Activated CD8-positive, alpha-beta memory T cell treated with anti-CD3 and anti-CD28 coated beads, Interleukin-2, amount 50 U/mL, for 24 hours (primary cell): ENCODE data around the gene LMO7.
"Not testable (repeated sequence)": the region's sequence is repeated elsewhere in the genome, so short reads cannot be mapped to it uniquely, and the experiment has no call there.

ENCODE experiments used
- DNase-seq: peaks from one replicate; pipeline ENCODE4 v3.0.0-alpha.2; 2020; ENCODE audit errors: extremely low read depth

The LMO7 gene

DNA sequence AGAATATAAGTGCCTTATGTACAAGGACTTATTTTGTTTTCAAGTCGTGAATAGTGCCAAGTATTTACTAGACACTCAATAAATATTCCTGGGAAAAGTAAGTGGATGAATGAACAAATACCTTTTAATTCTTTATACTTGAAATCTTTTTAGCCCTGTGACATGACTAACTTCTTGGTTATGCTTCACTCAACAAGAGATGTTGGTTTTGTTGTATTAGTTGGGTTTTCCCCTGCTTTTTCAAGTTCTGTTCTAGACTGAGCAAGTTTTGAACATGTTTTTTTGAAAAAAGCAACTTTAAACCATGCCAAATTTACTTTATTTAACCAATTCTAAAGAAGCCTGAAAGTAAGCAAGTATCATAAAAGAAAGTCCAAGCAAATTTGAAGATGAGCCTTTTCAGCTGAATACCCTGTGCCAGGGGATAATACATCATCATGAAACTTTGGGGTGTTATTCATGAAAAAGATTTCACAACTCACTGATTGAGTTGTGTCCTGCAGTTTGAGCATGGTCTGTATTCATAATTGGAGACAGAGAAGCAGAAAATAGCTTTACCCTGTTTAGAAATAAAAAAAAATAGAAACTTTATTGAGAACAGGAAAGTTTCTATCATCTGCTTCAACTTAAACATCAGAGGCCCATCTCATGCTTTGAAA lies 11.1 kb downstream of the LMO7 start:
- DNase-seq = no peak

DNA sequence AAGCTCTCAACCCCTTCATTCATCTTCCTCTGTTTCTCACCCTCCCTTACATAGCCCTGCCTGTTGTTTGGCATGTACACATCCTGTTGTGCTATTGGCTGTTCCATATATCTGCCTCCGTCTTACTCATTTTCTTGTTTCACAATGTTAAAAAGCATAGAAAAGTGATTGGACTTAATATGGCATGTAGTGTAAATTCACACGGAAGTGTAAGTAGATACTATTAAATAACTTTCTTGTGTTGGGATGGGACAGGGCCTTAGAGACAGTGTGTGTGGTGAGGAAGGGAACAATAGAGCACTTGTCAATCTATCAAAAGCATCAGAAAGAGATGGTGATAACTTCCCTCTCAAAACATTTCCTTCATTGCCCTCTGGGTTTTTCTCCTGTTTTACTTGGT lies 12.3 kb downstream of the LMO7 start:
- DNase-seq = no peak

DNA sequence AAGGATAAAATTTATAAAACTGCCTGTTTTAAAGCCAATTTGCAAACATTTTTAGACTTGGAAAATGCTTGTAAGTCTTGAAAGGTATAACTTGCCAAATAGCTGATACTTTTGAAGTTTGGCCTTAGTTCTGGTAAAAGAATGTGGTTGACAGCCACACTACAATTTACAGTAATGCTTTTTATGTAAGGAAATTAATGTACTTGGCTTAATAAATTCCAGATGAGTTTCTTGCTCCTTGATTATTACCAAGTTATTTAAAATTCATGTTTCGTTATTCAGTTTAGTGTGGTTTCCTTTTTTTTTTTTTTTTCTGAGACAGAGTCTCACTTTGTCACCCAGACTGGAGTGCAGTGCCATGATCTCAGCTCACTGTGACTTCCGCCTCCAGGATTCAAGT lies 14.9 kb downstream of the LMO7 start:
- DNase-seq = no peak

DNA sequence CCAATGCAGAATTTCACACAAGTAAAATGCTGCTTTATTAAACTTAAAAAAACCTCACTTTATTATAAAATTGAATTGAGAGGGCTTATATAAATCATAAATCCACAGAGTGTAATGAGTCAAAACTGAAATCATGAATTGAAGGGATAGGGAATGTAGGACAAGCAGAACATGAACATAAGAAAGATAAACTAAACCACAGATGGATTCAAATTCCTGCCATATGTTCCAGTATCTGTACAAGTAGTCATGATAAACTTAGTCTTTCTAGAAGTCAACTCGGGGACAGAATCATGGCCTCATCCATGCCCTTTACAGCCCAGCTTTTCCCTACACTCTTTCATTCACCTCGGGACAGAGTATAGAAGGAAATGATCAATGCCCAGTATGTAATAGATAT lies 16.6 kb downstream of the LMO7 start:
- no peak for DNase-seq

DNA sequence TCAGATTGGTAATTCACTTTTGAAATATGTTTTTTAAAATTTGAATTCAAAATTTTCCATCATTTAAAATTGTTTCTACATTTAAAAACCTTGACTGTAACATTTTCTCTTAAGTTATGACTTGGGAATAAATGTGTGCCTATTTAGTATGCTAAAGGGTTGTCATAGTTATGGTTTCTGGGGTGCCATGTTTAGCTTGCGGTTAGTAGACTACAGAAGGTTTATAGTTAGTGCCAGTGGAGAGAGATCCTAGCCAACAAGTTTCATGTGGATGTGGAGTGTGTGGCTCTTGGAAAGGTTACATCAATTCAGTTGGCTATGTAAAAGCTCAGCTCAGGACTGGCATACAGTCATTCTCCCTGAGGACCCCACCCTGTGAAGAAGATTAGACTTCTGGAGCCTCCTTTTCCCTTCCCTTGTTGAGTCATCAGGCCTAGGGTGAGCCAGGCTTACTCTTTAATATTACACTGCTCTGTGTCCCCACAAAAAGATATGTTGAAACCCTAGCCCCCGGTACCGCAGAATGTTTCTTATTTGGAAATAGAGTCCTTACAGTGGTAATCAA lies 20.4 kb downstream of the LMO7 start:
- DNase-seq = no peak

DNA sequence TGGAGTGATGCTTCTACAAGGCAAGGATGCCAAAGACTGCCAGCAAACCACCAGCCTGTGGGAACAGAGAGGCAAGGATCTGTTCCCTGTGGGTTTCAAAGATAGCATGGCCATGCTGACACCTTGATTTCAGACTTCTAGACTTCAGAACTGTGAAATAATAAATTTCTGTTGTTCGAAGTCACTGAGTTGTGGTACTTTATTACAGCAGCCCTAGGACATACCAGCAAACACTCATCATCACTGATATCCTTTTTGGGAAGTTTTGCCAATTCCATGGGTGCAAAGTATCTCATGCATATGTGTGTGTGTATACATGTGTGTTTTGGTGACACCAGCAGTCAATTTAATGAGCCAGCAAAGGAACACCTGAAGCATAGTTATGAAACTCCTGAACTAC lies 21.0 kb downstream of the LMO7 start:
- DNase-seq = no peak

DNA sequence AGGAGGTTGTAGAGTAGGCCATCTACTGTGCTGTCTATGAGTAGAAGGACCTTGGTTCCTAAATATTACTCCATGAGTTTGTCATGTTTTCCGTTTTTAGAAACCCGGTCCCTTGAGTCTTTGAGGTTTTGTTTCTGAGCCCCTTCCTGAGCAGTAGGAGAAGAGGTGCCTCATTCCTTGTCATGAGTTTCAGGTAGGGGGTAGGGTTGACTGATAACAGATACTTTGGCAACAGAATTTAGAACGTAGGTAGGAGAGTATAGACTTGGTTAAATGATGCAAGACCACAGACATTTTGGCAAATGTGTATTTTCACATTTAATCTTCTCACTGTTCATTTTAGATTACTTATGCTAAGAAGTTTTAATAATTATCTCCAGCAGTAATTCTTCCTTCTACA lies 24.6 kb downstream of the LMO7 start:
- no peak for DNase-seq

DNA sequence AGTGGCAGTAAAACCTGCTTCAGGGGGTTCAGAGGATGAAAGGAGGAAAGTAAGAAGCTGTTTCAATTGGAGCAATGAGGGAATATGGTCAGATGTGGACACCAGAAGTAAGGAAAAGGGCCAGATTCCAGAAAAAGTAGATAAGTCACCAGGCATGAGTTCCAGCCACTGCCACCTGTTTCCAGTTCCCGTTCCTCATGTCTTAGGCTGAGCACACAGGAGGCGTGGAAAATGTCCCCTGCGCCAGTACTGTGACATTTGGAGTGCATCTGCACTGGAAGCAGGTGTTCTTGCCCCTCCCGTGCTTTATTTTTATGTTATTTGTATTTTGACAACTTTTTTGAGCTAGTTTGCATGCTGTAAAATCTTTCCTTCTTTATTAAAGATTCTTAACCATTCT lies 25.3 kb downstream of the LMO7 start:
- no peak for DNase-seq

DNA sequence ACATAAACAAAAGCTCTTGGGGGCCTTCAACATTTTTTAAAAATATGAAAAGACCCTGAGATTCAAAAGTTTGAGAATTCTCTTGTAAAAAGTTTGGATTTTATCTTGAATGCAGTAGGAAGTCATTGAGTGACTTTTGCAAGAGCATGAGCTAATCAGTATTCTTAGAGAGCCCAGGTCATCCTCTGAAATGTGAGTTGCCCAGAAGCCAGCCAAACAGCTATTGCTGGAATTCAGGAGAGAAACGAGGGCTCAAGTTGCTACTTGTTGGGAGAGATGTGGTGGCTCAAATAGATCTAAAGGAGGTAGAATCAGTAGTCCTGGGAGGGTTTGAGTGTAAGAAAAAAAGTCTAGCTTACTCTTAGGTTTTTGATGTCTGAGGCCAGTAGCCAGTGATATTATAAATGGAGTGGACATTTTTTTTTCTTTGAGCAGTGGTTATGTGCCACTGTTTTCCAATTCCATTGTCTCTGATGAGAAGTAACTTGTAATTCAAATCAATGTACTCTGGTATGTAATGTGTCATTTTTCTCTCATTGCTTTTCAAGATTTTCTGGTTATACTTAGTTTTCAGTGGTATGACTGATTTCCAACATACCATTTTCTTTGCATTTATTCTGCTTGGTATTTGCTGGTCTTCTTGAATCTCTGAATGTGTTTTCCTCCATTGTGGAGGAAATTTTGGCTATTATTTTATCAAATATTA lies 30.7 kb downstream of the LMO7 start:
- no peak for DNase-seq

DNA sequence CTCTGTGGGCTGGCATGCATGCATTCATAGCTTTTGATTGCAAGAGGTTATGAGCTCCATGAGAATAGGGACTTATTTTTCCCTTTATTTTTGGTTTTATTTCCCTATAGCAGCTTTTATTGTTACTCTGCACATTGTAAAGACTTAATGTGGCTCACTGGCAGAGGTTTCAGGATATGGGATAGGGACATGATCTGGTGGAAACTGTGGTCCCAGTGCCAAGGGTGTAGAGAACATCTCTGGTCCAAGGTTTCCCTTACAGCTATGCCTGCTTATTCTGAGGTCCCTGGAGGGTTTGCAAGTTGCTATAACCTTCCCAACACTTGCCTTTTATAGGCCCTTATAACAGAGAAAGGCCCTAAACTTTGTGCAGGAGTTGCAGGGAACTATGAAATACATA lies 33.6 kb downstream of the LMO7 start:
- DNase-seq = no peak

DNA sequence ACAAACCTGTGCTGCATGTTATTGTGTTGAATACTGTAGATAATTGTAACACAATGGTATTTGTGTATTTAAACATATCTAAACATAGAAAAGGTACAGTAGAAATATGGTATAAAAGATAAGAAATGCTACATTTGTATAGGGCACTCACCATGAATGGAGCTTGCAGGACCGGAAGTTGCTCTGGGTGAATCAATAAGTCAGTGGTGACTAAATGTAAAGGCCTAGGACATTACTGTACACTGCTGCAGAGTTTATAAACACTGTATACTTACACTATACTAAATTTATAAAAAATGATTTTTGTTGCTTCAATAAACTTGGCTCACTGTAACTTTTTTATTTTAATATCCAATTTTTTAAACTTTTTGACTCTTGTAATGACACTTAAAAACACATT lies 34.4 kb downstream of the LMO7 start:
- DNase-seq = no peak

DNA sequence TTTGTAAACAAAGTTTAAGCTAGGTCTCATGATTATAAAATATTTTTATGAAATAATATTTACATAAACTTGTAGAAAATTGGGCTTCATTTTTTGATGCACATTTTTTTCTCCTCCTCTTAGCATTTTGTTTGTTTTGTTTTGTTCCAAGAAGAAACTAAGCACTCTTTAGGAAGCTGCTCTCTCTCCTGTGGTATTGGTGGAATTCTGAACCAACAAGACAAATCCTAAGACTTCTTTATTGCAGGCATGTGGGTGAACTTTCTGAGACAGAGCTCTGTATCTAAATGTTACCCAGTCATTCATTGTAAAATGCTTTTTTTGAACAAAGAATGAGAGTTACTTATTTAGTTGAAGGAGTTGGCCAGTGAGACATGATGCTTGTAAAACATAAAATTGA lies 39.3 kb downstream of the LMO7 start:
- DNase-seq = no peak

DNA sequence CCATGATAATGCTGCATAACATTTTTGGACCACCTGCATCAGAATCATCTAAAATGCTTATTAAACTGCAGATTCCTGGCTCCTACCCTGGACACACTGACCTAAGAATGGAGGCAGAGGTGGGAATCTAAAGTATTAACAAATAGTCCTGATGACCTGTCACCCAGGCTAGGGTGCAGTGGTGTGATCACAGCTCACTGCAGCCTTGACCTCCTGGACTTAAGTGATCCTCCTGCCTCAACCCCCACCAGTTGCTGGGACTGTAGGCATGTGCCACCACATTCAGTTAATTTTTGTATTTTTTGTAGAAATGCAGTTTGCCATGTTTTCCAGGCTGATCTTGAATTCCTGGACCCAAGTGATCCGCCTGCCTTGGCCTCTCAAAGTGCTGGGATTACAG lies 43.3 kb downstream of the LMO7 start:
- DNase-seq = no peak

DNA sequence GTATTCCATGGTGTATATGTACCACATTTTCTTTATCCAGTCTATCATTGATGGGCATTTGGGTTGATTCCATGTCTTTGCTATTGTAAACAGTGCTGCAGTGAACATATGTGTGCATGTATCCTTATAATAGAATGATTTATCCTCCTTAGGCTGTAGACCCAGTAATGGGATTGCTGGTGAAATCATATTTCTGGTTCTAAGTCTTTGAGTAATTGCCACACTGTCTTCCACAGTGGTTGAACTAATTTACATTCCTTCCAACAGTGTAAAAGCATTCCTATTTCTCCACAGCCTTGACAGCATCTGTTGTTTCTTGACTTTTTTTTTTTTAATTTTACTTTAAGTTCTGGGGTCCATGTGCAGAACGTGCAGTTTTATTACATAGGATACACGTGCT lies 44.1 kb downstream of the LMO7 start:
- not testable (repeated sequence) for DNase-seq

DNA sequence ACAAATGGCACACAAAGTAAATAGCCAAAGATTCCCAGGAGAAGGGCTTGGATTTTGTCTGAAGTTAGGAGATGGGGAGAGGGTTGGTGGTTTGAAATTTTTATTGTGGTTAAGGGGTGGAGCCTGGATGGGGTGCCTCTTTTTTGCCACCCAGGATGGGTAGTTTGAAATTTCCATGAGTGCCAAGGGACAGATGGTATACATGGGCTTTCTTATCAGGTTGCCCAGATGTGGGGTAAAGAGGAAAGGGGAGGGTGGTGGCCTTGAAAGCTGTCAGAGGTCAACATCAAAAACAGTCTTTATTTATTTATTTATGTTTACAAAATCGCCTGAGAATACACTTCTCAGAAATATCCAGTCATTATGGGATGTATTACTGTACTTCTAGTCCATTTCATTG lies 46.2 kb downstream of the LMO7 start:
- no peak for DNase-seq

DNA sequence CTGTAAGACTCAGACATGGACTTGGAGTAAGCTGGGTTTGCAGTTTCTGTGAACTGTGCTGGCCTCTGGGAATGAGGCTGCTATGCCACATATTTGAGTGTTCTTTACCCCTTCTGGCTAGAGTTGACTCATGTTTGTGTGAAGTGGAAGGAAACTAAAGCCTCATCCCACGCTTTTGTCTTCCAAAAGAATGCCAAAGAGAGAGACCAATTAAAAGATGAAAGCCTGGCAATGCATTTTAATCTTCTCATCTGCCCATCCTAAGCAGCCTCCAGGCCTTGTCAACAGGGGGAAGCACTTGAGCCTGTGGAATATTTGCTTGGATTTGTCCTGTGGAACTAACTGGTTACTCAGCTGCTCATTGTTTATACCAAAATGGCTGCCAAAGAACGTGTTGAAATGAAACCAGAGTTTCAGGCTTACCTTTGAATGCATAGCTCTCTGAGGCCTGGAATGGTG lies 49.1 kb downstream of the LMO7 start:
- DNase-seq = no peak

DNA sequence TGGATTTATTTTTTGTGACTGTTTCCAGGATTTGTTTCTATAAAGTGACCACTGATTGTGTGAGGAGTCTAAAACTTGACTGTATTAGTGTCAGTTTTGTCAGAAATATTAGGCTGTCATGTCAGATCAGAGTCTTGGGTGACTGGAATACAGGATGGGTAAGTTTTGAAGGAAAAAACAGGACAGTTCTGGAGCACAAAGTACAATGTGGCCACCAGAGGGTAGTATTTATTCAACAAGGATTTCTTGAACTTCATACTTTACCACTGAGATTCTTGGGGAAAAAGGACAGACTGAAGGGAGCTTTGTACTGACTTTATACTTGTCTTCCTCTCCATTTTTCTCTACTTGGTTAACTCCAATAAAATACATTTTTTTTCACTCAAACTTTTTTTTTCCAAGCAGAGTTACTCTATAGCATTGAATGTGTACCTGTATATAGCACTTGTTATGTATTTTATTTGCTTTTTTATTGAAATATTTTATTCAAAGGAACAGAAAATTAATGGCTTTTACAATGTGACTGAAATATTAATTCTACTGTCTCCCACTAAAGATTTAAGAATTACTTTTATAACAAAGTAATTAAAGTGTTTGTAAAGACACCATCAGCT lies 51.1 kb downstream of the LMO7 start:
- DNase-seq = no peak

DNA sequence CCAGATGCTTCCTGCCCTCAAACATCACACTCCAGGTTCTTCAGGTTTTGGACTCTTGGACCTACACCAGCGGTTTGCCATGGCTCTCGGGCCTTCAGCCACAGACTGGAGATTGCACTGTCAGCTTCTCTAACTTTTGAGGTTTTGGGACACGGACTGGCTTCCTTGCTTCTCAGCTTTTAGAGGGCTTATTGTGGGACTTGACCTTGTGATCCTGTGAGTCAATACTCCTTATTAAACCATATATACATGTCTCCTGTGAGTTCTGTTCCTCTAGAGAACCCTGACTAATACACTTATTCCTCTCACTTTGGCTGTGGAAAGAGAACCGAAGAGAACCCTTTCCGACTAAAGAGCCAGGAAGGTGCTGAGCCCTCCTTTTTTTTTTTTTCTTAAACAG lies 53.6 kb downstream of the LMO7 start:
- no peak for DNase-seq

DNA sequence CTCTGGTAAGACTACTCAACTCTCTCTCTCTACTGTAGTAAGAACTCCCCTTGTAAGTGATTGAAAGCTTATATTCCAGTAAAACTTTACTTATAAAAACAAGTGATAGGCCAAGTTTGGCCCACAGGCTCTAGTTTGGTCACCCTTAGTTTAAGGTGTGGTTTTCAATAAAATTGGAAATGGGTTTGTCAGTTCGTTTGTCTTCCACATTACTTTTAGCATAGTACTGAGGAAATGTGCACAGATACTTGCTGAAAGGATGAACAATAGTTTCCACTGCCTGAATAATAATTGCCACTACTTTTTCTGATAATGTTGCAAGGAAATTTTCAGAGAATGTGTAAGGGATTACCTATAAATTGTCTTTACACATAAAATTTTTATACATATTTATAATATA lies 54.5 kb downstream of the LMO7 start:
- DNase-seq = no peak

DNA sequence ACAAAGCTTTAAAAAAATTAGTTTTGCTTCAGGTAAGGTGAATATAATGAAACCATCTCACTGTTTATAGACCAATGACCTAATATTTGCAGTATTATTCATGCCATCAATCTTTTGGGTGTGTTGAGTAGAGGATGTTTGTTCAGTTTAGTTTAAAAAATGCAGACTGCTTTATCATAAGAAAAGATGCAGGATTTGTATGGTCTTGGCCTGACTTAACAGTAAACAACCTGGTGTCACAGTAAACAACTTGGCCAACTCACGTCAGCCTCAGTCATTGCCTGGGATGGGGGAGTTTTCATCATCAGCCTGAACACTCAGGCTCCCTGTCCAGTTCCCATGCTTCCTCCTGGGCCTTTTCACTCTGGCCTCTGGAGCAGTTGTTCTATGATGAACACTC lies 55.1 kb downstream of the LMO7 start:
- no peak for DNase-seq

DNA sequence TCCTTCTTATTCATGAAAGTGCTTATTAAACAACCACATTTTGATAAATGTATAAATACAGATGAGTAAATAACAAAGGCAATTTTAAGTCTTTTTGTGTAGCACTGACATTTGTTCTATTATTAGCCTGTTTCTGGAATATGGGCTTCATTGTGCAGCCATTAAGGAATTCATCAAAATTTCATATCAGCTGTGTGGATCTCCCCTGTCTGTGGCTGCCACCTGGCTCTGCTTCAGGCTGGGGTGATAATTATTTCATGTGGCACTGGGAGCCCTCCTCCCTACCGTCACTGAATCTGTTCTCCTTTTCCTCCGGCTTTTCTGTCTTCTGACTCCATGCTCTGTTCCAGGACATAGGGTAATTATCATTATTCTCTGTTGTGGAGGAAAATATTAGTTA lies 57.1 kb downstream of the LMO7 start:
- DNase-seq = no peak

DNA sequence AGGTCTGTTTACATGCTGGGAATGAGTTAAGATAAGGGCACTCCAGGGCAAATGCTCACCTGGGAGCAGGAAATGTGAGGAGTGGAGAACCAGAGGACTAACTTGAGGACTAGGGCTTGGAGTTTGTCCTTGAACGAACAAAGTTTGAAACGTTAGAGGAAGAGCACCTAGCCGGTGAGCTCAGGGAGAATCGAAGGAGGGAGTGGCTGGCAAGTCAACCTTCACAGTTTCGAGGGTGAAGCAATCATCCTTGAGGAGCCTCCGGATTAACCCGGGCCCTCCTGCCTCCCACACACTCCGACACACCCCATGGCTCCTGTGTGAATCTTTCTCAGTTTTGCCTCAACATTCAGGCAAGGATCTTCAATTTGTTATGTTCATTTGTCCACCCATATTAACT lies 58.6 kb downstream of the LMO7 start:
- no peak for DNase-seq

DNA sequence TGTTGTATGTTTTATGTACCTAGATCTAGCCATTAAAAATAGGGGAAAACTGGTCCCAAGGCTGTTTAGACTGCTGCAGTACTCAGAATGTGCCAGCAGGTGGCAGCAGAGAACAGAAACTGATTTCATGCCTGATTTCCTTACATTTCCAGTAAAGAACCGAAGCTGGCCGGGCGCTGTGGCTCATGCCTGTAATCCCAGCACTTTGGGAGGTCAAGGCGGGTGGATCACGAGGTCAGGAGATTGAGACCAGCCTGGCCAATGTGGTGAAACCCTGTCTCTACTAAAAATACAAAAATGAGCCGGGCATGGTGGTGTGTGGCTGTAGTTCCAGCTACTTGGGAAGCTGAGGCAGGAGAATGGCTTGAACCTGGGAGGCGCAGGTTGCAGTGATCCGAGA lies 59.8 kb downstream of the LMO7 start:
- DNase-seq = peak; percentile 47
